ENCODE results near the gene REV3L. TPM values are rescaled to one million over a fixed set of nuclear protein-coding genes. Genes with fewer than 3 reads are reported as not detected.

The REV3L gene
- total RNA-seq, 1 experiment from 2014 or later, result 5.7 TPM

DNA sequence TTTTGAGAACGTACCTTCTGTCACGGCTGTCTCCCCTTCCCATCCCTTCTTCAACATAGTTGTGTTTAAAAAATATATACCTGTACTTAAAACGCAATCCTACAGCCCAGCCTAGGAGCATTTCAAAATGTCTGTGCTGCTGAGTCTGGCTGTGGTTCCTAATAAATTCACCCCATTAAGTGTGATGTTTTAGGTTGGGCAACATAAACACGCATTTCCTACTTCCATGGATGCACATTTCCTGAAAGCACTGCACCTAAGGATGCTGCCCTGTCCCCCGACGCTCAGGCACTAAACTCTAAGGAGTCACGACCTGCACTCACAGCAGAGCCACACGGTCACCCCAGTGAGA, 1.2 kb downstream of the REV3L start:
- peak overlapping the region; percentile 77 for H3K4me3 Mint-ChIP-seq
- ATAC-seq (no peak), DNase-seq (ENCODE audit: low spot score) (no peak)
- CTCF ChIA-PET, result no interaction called here
- POLR2A ChIA-PET, result no interaction called here
- H3K36me3 Mint-ChIP-seq, result peaks cover 8% of the 10 kb centered on the region
- peaks cover 53% of the 10 kb centered on the region for H3K27me3 Mint-ChIP-seq (ENCODE audit: low read depth)
- H3K9me3 Mint-ChIP-seq, result peaks cover 8% of the 10 kb centered on the region
- H3K4me1 Mint-ChIP-seq, result peaks cover 47% of the 10 kb centered on the region
- no peak for TF ChIP-seq CREM (CRISPR knock-in tag; IDR thresholded peaks at IDR 0.05)
- TF ChIP-seq FOXJ3 (CRISPR knock-in tag; IDR thresholded peaks at IDR 0.05; ENCODE audit: borderline replicate concordance), result no peak
- H3K27ac Mint-ChIP-seq, result no peak overlapping the region

DNA sequence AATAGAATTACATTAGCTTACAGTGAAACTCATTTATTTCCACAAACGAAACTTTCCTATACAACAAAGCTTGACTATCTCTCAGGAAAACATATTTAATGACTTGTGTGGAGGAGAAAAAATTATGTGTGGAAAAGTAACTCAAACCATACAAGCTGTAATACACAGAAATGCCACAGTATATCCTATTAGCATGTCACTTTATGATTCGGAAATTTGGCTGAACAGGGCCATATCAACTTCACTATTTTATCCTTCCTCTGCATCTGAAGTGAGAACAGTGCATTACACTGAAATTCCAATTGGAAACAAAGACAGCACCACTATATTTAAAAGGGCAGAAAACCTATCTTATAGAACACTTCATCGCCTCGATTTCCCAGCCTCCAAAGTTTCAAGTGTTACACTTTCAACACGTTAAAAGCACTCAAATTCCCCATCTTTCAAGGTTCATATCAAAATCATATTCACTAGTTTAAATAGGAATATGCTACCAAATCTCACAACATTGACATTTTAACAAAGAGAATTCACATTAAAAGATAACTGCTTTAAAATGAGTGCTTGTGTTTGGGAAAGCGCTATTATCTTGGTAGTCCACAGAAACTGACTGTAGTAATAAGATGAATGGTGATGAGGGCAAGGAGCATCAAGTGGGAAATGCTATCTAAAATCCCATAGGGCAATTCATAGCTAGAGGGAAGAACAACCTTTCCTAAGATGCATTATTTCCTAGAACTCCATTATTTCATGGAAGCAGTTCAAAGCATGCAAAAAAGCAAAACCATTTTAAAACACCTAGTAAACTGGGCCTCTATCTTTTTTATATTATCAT, 1.8 kb downstream of the REV3L start:
- Mint-ChIP-seq H3K4me3 (peak overlapping the region; percentile 77), H3K27ac (no peak overlapping the region), H3K4me1 (peaks cover 47% of the 10 kb centered on the region), H3K27me3 (ENCODE audit: low read depth) (peaks cover 59% of the 10 kb centered on the region), H3K36me3 (peaks cover 2% of the 10 kb centered on the region), H3K9me3 (peaks cover 2% of the 10 kb centered on the region)
- no peak for DNase-seq (ENCODE audit: low spot score)
- CTCF ChIA-PET, result interaction anchor here (0.8 kb wide), 1 partner anchor 222 kb away, joined by 3 read pairs; a partner anchor contains a TSS
- POLR2A ChIA-PET, result no interaction called here
- ATAC-seq, result no peak
- TF ChIP-seq, protein P1, sequence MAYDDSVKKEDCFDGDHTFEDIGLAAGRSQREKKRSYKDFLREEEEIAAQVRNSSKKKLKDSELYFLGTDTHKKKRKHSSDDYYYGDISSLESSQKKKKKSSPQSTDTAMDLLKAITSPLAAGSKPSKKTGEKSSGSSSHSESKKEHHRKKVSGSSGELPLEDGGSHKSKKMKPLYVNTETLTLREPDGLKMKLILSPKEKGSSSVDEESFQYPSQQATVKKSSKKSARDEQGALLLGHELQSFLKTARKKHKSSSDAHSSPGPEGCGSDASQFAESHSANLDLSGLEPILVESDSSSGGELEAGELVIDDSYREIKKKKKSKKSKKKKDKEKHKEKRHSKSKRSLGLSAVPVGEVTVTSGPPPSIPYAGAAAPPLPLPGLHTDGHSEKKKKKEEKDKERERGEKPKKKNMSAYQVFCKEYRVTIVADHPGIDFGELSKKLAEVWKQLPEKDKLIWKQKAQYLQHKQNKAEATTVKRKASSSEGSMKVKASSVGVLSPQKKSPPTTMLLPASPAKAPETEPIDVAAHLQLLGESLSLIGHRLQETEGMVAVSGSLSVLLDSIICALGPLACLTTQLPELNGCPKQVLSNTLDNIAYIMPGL (CRISPR knock-in tag; IDR thresholded peaks at IDR 0.05), result no peak
- TF ChIP-seq MXD4 (CRISPR knock-in tag; IDR thresholded peaks at IDR 0.05; ENCODE audit: borderline replicate concordance) (no peak), CREM (CRISPR knock-in tag; IDR thresholded peaks at IDR 0.05) (no peak), TEAD4 (CRISPR knock-in tag; IDR thresholded peaks at IDR 0.05) (no peak), NFE2L1 (CRISPR knock-in tag; IDR thresholded peaks at IDR 0.05) (no peak), GABPB1 (CRISPR knock-in tag; IDR thresholded peaks at IDR 0.05) (no peak), RELA (CRISPR knock-in tag; IDR thresholded peaks at IDR 0.05; ENCODE audit: borderline replicate concordance) (no peak), ZNF219 (CRISPR knock-in tag; IDR thresholded peaks at IDR 0.05; ENCODE audit: borderline replicate concordance) (no peak), TCF7 (CRISPR knock-in tag; IDR thresholded peaks at IDR 0.05; ENCODE audit: low read depth) (no peak), FOXK1 (CRISPR knock-in tag; IDR thresholded peaks at IDR 0.05) (no peak), CBFB (CRISPR knock-in tag; IDR thresholded peaks at IDR 0.05; ENCODE audit: low read depth) (no peak)
- TF ChIP-seq, protein P2, sequence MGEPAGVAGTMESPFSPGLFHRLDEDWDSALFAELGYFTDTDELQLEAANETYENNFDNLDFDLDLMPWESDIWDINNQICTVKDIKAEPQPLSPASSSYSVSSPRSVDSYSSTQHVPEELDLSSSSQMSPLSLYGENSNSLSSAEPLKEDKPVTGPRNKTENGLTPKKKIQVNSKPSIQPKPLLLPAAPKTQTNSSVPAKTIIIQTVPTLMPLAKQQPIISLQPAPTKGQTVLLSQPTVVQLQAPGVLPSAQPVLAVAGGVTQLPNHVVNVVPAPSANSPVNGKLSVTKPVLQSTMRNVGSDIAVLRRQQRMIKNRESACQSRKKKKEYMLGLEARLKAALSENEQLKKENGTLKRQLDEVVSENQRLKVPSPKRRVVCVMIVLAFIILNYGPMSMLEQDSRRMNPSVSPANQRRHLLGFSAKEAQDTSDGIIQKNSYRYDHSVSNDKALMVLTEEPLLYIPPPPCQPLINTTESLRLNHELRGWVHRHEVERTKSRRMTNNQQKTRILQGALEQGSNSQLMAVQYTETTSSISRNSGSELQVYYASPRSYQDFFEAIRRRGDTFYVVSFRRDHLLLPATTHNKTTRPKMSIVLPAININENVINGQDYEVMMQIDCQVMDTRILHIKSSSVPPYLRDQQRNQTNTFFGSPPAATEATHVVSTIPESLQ (CRISPR knock-in tag; IDR thresholded peaks at IDR 0.05), result no peak
- TF ChIP-seq, protein P3, sequence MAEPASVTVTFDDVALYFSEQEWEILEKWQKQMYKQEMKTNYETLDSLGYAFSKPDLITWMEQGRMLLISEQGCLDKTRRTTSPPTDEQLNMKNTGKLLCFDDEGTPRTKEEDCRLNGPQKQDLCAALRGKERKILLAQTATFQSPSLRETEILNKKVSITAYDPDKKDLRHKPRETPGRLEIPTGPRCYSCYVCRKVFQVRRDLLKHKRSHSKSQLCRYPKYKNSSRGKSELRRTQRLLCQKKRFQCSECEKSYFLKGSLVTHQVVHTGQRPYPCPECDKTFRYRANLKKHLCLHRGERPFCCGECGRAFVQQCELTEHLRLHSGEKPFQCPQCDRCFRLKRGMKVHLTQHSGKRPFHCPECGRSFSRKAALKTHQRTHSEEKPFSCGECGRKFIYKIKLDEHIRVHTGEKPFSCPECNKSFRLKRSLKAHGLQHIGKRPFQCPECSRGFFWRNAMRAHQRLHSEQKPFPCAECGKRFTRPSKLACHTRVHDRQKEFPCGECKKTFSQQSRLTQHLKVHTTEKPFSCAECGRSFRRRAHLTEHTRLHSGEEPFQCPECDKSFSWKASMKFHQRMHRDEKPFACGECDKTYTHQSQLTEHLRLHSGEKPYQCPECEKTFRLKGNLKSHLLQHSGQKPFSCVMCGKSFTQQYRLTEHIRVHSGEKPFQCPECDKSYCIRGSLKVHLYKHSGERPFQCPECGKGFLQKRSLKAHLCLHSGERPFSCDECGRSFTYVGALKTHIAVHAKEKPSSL (CRISPR knock-in tag; conservative IDR thresholded peaks at IDR 0.05), result no peak
- TF ChIP-seq, protein P4, sequence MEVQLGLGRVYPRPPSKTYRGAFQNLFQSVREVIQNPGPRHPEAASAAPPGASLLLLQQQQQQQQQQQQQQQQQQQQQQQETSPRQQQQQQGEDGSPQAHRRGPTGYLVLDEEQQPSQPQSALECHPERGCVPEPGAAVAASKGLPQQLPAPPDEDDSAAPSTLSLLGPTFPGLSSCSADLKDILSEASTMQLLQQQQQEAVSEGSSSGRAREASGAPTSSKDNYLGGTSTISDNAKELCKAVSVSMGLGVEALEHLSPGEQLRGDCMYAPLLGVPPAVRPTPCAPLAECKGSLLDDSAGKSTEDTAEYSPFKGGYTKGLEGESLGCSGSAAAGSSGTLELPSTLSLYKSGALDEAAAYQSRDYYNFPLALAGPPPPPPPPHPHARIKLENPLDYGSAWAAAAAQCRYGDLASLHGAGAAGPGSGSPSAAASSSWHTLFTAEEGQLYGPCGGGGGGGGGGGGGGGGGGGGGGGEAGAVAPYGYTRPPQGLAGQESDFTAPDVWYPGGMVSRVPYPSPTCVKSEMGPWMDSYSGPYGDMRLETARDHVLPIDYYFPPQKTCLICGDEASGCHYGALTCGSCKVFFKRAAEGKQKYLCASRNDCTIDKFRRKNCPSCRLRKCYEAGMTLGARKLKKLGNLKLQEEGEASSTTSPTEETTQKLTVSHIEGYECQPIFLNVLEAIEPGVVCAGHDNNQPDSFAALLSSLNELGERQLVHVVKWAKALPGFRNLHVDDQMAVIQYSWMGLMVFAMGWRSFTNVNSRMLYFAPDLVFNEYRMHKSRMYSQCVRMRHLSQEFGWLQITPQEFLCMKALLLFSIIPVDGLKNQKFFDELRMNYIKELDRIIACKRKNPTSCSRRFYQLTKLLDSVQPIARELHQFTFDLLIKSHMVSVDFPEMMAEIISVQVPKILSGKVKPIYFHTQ (CRISPR knock-in tag; IDR thresholded peaks at IDR 0.05), result no peak
- TF ChIP-seq, protein P5, sequence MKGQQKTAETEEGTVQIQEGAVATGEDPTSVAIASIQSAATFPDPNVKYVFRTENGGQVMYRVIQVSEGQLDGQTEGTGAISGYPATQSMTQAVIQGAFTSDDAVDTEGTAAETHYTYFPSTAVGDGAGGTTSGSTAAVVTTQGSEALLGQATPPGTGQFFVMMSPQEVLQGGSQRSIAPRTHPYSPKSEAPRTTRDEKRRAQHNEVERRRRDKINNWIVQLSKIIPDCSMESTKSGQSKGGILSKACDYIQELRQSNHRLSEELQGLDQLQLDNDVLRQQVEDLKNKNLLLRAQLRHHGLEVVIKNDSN (CRISPR knock-in tag; IDR thresholded peaks at IDR 0.05), result no peak
- TF ChIP-seq, protein P6, sequence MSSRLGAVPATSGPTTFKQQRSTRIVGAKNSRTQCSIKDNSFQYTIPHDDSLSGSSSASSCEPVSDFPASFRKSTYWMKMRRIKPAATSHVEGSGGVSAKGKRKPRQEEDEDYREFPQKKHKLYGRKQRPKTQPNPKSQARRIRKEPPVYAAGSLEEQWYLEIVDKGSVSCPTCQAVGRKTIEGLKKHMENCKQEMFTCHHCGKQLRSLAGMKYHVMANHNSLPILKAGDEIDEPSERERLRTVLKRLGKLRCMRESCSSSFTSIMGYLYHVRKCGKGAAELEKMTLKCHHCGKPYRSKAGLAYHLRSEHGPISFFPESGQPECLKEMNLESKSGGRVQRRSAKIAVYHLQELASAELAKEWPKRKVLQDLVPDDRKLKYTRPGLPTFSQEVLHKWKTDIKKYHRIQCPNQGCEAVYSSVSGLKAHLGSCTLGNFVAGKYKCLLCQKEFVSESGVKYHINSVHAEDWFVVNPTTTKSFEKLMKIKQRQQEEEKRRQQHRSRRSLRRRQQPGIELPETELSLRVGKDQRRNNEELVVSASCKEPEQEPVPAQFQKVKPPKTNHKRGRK (CRISPR knock-in tag; IDR thresholded peaks at IDR 0.05; ENCODE audit: borderline replicate concordance), result no peak
- TF ChIP-seq, protein P7, sequence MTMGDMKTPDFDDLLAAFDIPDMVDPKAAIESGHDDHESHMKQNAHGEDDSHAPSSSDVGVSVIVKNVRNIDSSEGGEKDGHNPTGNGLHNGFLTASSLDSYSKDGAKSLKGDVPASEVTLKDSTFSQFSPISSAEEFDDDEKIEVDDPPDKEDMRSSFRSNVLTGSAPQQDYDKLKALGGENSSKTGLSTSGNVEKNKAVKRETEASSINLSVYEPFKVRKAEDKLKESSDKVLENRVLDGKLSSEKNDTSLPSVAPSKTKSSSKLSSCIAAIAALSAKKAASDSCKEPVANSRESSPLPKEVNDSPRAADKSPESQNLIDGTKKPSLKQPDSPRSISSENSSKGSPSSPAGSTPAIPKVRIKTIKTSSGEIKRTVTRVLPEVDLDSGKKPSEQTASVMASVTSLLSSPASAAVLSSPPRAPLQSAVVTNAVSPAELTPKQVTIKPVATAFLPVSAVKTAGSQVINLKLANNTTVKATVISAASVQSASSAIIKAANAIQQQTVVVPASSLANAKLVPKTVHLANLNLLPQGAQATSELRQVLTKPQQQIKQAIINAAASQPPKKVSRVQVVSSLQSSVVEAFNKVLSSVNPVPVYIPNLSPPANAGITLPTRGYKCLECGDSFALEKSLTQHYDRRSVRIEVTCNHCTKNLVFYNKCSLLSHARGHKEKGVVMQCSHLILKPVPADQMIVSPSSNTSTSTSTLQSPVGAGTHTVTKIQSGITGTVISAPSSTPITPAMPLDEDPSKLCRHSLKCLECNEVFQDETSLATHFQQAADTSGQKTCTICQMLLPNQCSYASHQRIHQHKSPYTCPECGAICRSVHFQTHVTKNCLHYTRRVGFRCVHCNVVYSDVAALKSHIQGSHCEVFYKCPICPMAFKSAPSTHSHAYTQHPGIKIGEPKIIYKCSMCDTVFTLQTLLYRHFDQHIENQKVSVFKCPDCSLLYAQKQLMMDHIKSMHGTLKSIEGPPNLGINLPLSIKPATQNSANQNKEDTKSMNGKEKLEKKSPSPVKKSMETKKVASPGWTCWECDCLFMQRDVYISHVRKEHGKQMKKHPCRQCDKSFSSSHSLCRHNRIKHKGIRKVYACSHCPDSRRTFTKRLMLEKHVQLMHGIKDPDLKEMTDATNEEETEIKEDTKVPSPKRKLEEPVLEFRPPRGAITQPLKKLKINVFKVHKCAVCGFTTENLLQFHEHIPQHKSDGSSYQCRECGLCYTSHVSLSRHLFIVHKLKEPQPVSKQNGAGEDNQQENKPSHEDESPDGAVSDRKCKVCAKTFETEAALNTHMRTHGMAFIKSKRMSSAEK (CRISPR knock-in tag; IDR thresholded peaks at IDR 0.05; ENCODE audit: borderline replicate concordance), result no peak

Measured in WTC11 (cell line).